Activated naive CD8-positive, alpha-beta T cell treated with anti-CD3 and anti-CD28 coated beads for 36 hours (primary cell): ENCODE measurements around the gene CCN5. TPM values are rescaled to one million over a fixed set of nuclear protein-coding genes. Genes with fewer than 3 reads are reported as not detected.
"Not testable (repeated sequence)": the region's sequence is repeated elsewhere in the genome, so short reads cannot be mapped to it uniquely, and the experiment has no call there.

Experiments used
- DNase-seq: peaks from one replicate; pipeline ENCODE4 v3.0.0; 2021
- H3K27ac Mint-ChIP-seq: one replicate; pipeline ENCODE4 v1.8.0; 2022; ENCODE audit warnings: mild to moderate bottlenecking, moderate library complexity, mixed read lengths
- H3K27me3 Mint-ChIP-seq: one replicate; pipeline ENCODE4 v1.8.0; 2022; ENCODE audit warnings: mild to moderate bottlenecking, mixed read lengths
- H3K36me3 Mint-ChIP-seq: one replicate; pipeline ENCODE4 v1.8.0; 2021; ENCODE audit warnings: mild to moderate bottlenecking, mixed read lengths
- H3K4me1 Mint-ChIP-seq: one replicate; pipeline ENCODE4 v1.8.0; 2021; ENCODE audit warnings: mixed read lengths
- H3K4me3 Mint-ChIP-seq: one replicate; pipeline ENCODE4 v1.8.0; 2022; ENCODE audit warnings: mild to moderate bottlenecking, moderate library complexity, mixed read lengths
- H3K9me3 Mint-ChIP-seq: one replicate; pipeline ENCODE4 v1.8.0; 2022; ENCODE audit warnings: mixed read lengths
- total RNA-seq, 2 experiments: library from RNA; stranded (reverse); gene quantifications; one replicate each; pipeline ENCODE4 v1.2.3, GENCODE V29; 2021

The CCN5 gene, protein sequence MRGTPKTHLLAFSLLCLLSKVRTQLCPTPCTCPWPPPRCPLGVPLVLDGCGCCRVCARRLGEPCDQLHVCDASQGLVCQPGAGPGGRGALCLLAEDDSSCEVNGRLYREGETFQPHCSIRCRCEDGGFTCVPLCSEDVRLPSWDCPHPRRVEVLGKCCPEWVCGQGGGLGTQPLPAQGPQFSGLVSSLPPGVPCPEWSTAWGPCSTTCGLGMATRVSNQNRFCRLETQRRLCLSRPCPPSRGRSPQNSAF
- not detected for total RNA-seq

DNA sequence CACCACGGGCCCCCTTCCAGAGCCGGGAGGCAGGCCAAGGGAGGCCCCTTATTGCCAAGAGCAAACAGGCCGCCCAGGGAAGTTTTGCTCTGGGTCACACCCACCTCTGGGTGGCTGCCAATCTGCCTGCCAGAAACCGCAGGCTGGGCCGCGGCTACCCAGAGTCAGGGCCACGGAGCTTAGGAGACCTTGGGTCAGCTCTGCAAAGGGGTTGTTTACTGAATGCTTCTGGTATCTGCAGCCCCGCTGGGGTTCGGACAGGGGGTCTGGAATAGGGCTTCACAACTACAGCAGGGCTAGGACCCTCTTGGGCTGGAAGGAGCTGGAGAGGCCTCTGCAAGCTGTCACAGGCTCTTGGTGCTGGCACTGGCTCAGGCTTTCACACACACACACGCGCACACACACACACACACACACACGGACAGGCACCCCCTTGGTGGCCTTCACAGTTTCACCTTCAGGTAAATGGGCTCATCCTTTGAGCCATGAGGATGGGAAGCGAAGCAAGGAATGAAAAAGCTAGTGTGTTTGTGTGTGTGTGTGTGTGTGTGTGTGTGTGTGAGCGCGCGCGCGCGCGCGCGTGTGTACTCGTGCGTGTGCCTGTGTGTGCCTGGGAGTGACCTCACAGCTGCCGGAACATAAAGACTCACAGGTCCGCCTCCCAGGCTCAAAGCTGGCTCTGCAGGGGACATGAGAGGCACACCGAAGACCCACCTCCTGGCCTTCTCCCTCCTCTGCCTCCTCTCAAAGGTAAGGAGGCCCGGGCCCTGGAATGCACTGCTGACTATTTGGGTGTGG, at the start of gene CCN5:
Gene CCN5 (plus strand): TSS at position 669 of the 798 bp plus-strand sequence. CDS start 22 bp downstream, at position 691.
- H3K4me3 Mint-ChIP-seq: no peak within 1 kb of the TSS
- no peaks in the 10 kb centered on the region for H3K27me3 Mint-ChIP-seq
- no peaks in the 10 kb centered on the region for H3K36me3 Mint-ChIP-seq
- DNase-seq: peak; percentile 12
- H3K4me1 Mint-ChIP-seq: no peaks in the 10 kb centered on the region
- H3K27ac Mint-ChIP-seq: no peak within 1 kb of the TSS
- no peaks in the 10 kb centered on the region for H3K9me3 Mint-ChIP-seq

- no peak for DNase-seq
- Mint-ChIP-seq H3K4me1 (peaks cover 27% of the 10 kb centered on the region), H3K36me3 (no peaks in the 10 kb centered on the region), H3K27ac (no peak overlapping the region), H3K4me3 (no peak overlapping the region), H3K9me3 (no peaks in the 10 kb centered on the region), H3K27me3 (no peaks in the 10 kb centered on the region)
These were observed 49.1 kb upstream of the CCN5 start for GRCh38 chr20:44666066-44666465.

DNA sequence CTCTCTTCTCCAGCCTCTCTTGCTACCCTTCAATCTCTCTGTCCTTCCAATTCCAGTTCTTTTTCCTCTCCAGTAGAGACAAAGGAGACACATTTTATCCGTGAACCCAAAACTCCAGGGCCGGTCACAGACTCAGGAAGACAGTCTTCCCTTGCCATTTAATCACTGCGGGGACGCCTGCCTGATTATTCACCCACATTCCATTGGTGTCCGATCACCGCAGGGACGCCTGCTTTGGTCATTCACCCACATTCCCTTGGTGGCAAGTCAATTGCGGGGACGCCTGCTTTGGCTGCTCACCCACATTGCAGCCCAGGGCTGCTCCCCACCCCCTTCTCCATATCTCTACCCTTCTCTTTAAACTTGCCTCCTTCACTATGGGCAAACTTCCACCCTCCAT, 44.3 kb upstream of the CCN5 start:
- H3K36me3 Mint-ChIP-seq, DNase-seq, H3K9me3 Mint-ChIP-seq, H3K27me3 Mint-ChIP-seq: not testable (repeated sequence)
- Mint-ChIP-seq H3K27ac (peak overlapping the region; percentile 56), H3K4me1 (peaks cover 26% of the 10 kb centered on the region), H3K4me3 (peak overlapping the region; percentile 76)

DNA sequence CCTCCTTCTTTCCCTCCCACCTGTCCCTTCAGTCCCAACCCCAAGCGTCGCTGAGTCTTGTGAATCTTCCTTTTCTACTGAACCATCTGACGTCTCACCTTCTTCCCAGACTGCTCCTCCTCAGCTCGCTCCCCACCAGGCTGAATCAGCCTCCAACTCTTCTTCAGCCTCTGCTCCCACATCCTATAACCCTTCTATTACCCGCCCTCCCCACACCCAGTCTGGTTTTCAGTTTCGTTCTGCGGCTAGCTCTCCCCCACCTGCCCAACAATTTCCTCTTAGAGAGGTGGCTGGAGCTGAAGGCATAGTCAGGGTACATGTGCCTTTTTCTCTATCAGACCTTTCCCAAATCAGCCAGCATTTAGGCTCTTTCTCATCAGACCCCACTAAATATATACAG, 43.6 kb upstream of the CCN5 start:
- H3K4me3 Mint-ChIP-seq: peak overlapping the region; percentile 76
- not testable (repeated sequence) for H3K27me3 Mint-ChIP-seq, H3K36me3 Mint-ChIP-seq, H3K9me3 Mint-ChIP-seq
- peak; percentile 70 for DNase-seq
- H3K4me1 Mint-ChIP-seq: peaks cover 20% of the 10 kb centered on the region
- H3K27ac Mint-ChIP-seq: peak overlapping the region; percentile 86

- H3K27ac Mint-ChIP-seq: peak overlapping the region; percentile 86
- H3K4me3 Mint-ChIP-seq: peak overlapping the region; percentile 76
- not testable (repeated sequence) for H3K9me3 Mint-ChIP-seq, DNase-seq, H3K36me3 Mint-ChIP-seq, H3K27me3 Mint-ChIP-seq
- peaks cover 19% of the 10 kb centered on the region for H3K4me1 Mint-ChIP-seq
These were observed 42.8 kb upstream of the CCN5 start for GRCh38 chr20:44672318-44672902.

- DNase-seq: no peak
- Mint-ChIP-seq H3K4me1 (no peaks in the 10 kb centered on the region), H3K4me3 (no peak overlapping the region), H3K9me3 (no peaks in the 10 kb centered on the region), H3K36me3 (no peaks in the 10 kb centered on the region), H3K27ac (no peak overlapping the region), H3K27me3 (no peaks in the 10 kb centered on the region)
These were observed 36.9 kb upstream of the CCN5 start for GRCh38 chr20:44678242-44678641.

DNA sequence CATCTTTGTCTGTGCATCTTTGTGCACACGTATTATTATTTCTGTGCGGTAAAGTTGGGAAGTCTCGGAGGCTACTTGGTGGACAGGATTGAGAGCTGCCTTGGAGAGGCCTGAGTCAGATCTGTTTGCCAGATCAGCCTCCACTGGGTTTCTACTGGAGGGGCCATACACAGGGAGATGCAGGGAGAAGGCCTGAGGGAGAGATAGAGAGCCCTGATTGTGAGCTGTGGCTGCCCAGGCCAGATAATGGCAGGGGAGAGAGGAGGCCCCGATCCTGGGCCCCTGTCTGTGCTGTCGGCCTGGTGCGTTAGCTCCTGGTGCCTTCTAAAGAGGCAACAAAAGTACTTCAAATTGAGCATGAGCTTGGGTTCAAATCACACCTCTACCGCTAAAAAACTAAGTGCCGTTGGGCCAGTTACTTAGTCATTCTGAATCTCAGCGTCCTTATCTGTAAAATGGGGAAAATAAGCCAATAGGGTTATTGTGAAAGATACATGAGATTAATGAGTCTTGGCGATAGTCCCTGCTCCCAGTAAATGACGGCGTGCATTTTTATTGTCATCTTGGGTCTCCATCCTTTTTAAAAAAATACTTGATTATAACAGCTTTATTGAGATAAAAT, 36.1 kb upstream of the CCN5 start:
- Mint-ChIP-seq H3K4me3 (no peak overlapping the region), H3K9me3 (no peaks in the 10 kb centered on the region), H3K27ac (no peak overlapping the region), H3K27me3 (no peaks in the 10 kb centered on the region), H3K4me1 (peaks cover 3% of the 10 kb centered on the region), H3K36me3 (no peaks in the 10 kb centered on the region)
- no peak for DNase-seq

- no peaks in the 10 kb centered on the region for H3K9me3 Mint-ChIP-seq
- H3K4me1 Mint-ChIP-seq: peaks cover 11% of the 10 kb centered on the region
- no peak overlapping the region for H3K27ac Mint-ChIP-seq
- H3K27me3 Mint-ChIP-seq: no peaks in the 10 kb centered on the region
- H3K36me3 Mint-ChIP-seq: no peaks in the 10 kb centered on the region
- DNase-seq: no peak
- no peak overlapping the region for H3K4me3 Mint-ChIP-seq
These were observed 33.2 kb upstream of the CCN5 start for GRCh38 chr20:44681796-44682566.

GRCh38 chr20:44683263-44684046, 31.7 kb upstream of the CCN5 start:
- H3K27ac Mint-ChIP-seq: no peak overlapping the region
- H3K4me1 Mint-ChIP-seq: peaks cover 11% of the 10 kb centered on the region
- no peak overlapping the region for H3K4me3 Mint-ChIP-seq
- no peaks in the 10 kb centered on the region for H3K36me3 Mint-ChIP-seq
- peak; percentile 65 for DNase-seq
- no peaks in the 10 kb centered on the region for H3K9me3 Mint-ChIP-seq
- H3K27me3 Mint-ChIP-seq: no peaks in the 10 kb centered on the region

- Mint-ChIP-seq H3K27ac (no peak overlapping the region), H3K4me3 (no peak overlapping the region), H3K27me3 (no peaks in the 10 kb centered on the region), H3K36me3 (no peaks in the 10 kb centered on the region), H3K4me1 (peaks cover 11% of the 10 kb centered on the region), H3K9me3 (no peaks in the 10 kb centered on the region)
- no peak for DNase-seq
These were observed 30.9 kb upstream of the CCN5 start for GRCh38 chr20:44684047-44684967.

DNA sequence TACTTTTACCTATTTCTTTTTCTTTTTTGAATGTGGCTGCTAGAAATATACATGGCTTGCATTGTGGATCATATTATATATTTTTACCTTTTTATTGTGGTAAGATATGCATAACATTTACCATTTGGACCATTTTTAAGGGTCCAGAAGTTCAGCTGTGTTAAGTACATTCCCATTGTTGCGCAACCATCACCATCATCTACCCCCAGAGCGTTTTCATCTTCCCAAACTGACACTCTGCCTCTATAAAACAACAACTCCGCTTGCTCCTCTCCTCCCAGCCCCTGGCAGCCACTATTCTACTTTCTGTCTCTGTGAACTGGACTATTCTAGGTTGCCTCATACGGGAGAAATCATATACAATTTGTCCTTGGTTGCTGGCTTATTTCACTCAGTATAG, 28.2 kb upstream of the CCN5 start:
- Mint-ChIP-seq H3K36me3 (no peaks in the 10 kb centered on the region), H3K4me3 (no peak overlapping the region), H3K9me3 (no peaks in the 10 kb centered on the region), H3K27me3 (no peaks in the 10 kb centered on the region), H3K27ac (no peak overlapping the region), H3K4me1 (peaks cover 12% of the 10 kb centered on the region)
- no peak for DNase-seq

- Mint-ChIP-seq H3K9me3 (no peaks in the 10 kb centered on the region), H3K4me3 (no peak overlapping the region), H3K27me3 (no peaks in the 10 kb centered on the region), H3K36me3 (no peaks in the 10 kb centered on the region), H3K4me1 (peaks cover 15% of the 10 kb centered on the region), H3K27ac (no peak overlapping the region)
- DNase-seq: no peak
These were observed 27.0 kb upstream of the CCN5 start for GRCh38 chr20:44688053-44688625.

- DNase-seq: no peak
- no peaks in the 10 kb centered on the region for H3K9me3 Mint-ChIP-seq
- no peak overlapping the region for H3K27ac Mint-ChIP-seq
- no peak overlapping the region for H3K4me3 Mint-ChIP-seq
- H3K36me3 Mint-ChIP-seq: no peaks in the 10 kb centered on the region
- no peaks in the 10 kb centered on the region for H3K27me3 Mint-ChIP-seq
- peaks cover 10% of the 10 kb centered on the region for H3K4me1 Mint-ChIP-seq
These were observed 25.4 kb upstream of the CCN5 start for GRCh38 chr20:44689809-44690208.
